NCI-H1417 treated with DMSO at 0.1 percent for 48 hours (cell line): ENCODE results near the gene HOXD9.

Experiments used
- DNase-seq: peaks from one replicate; lab custom pipeline; 2025; lab: John Stamatoyannopoulos, UW

Gene HOXD9

DNA sequence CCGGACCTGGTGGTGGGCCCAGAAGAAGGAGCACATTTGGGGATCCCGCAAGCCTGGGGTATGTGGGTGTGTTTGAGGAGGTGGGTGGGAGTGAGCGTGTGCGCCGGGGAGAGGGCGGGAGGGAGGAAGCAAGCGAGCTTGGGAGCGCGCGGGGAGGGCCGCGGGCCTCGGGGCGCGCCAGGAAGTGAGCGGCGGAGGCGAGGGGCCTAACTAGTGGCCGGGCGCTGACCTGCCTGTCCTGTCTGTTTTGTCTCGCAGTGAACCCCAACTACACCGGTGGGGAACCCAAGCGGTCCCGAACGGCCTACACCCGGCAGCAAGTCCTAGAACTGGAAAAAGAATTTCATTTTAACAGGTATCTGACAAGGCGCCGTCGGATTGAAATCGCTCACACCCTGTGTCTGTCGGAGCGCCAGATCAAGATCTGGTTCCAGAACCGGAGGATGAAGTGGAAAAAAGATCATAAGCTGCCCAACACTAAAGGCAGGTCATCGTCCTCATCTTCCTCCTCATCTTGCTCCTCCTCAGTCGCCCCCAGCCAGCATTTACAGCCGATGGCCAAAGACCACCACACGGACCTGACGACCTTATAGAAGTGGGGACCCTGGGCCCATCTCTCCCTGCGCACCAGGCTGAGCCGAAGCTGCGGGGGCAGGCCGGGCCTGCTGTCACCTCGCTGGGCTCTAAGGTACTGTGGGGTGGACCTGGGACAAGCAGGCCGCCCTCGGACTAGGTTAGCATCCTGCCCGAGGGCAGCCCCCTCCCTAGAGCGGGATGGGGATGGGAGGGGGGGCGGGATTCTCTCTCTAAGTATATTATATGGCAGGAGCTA is 30.0 kb downstream of the HOXD9 start:
- DNase-seq, result no peak

DNA sequence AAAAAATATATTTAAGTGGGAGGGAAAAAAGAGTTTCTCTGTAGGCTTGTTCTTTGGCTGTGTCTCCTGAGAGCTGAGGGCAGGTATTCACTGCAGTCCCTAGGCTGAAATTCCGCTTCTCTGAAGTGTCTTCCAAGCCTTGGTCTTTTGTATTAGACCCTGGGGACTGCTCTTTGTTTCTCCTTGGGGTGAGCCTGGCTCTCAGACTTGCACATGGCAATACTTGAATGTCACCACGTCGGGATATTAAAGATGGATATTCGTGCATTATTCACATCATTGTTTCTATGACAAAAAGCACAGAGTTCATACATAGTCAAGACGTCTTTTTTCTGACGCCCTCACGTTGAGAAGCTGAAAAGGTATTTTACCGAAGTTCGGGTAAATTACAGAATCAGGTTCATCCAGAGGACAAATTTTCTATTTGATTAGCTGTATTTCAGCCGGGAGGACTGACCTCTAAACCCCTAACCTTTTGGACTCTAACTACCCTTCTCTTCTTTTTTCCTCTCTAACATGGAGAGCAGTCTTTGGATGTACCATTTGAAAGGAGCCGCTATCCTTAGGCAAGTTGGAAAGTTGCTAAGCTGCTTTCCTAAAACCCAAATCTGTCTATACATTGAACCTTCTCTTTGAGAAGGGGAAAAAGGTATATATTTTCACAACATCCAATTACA is 32.2 kb downstream of the HOXD9 start:
- DNase-seq, result no peak

DNA sequence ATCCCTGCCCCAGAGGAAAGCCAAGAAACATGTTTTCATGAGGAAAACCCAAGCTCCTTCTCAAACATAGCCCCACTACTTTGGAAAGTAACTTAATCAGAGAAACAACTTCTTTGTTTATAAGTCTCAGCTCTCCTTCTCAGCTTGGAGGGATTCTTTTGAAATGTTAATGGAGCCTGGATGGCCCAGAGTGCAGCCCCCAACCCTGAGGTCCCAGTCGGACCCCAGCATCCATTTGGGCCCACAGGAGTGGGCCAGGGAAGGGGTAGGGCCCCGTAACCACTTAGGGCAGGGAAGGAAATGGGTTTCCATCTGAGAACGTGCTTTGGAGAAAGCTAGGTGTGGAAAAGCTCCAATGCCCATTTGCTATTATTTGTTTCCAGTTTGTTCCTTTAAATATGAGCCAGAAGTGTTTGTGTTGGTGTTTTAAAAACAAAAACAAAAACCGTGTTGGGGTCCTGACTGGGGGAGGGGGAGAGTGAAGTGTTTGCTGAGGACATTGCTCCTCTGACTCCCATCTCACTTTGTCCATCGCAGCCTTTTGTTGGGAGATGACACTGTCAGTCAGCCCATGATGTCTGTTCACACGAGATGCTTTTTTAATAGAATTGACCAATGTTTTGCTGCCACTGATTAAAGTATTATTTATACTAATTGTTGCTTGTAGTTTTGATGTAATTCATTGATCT is 33.0 kb downstream of the HOXD9 start:
- no peak for DNase-seq

DNA sequence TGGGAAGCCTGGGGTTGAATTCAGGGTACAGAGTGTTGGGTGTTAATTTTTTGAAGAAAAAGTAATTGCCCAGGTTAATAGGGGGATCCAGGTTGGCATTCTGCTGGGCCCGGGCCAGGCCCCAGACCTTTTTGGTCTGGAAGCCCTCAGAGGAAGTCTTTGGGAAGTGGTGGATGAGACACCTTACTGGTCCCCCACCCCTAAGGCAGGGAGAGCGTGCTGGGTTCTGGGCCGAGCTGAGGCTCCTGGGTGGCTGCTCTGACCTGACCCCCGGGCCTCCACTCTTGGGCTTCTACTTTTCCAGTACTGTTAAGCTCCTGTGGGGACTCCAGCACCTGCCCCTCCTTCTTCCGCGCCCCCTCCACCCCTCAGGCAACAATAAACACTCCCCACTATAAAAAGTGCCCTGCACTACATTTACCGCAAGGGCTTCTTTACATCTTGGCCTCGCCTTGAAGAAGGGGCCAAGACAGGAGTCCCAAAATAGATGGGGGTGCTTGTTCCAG is 33.8 kb downstream of the HOXD9 start:
- DNase-seq, result no peak

DNA sequence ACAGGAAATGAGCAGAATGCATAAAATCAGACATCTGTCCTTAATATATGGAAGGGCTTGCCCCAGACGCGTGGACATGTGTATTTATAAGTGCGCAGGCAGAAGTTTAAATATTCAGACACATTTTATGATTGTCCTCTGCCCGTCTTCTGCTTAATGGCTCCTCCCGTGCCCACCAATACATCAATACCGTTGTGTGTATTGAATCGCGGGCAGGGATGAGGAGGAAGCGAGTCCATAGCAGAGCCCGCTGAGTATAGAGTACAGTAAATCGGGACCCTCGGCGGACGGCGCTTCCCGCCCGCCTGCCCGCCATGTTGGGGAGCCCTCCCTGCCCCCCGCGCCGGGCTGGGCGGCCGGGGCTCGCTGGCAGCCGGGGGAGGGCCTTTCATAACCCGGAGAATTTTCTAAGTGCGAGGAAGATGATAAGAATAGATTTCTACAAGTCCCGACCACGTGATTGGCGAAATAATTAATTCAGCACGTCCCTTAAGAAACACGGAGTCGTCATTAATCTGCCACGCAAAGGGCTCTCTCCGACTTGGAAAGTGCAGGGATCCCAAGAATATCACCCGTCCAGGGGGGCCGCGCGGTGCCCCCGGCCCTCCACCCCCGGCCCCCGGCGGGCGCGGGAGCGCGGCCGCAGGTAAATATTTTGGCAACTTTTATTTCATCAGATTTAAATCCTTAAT is 34.4 kb downstream of the HOXD9 start, which contains the start of gene HOXD3:
TSS of gene HOXD3 (plus strand) at position 501 of the 692 bp plus-strand sequence. CDS start 11,808 bp downstream, outside the sequence.
- DNase-seq, result no peak

DNA sequence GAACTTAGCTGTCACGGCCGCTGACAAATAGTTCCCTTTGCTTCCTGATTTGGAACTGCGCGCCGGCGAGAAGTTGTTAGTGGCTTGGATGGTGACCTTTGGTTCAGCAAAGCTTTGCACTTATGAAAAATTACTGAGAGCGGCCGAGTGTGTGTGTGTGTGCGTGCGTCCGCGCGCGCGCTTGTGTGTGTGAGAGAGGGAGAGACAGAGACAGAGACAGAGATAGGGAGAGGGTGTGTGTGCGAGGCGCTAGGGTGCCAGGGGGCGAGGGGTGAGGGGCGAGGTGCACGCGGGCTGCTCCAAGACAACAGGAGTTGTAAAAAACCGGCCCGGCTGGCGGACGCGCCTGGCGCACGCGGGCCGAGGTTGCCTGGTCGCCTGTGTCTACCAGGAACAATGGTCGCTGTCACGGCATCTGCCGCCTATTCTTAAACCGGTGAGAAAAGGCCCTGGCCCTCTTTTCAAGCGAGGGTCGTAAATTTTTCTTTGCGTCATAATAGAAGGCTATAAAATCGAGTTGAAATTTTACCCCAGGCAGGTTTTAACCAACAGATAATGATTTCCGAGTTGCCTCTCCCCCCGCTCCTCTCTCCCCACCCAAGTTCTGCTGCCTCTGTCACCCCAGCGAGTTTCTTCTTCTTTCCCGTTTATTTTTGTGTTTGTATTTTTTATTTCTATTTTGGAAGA is 35.1 kb downstream of the HOXD9 start:
- DNase-seq, result no peak

DNA sequence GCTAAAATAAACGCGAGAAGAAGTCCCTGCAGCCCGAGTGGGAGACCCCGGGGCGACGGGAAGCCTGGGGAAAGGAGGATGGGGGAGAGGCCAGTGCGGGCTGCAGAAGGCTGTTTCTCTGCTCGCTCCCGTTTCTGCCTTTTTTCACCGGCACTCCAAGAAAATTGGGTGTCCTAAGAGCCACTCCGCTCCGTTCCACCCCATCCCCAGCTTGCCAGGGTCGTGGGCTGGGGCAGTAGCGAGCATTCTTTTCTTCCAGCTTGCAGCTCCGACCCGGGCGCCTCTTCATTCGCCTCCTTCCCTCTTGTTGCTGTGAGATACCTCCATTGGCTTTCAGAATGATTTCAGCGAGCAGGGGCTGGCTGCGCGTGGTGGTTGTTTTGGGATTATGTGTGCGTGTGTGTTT is 35.7 kb downstream of the HOXD9 start:
- DNase-seq, result no peak

DNA sequence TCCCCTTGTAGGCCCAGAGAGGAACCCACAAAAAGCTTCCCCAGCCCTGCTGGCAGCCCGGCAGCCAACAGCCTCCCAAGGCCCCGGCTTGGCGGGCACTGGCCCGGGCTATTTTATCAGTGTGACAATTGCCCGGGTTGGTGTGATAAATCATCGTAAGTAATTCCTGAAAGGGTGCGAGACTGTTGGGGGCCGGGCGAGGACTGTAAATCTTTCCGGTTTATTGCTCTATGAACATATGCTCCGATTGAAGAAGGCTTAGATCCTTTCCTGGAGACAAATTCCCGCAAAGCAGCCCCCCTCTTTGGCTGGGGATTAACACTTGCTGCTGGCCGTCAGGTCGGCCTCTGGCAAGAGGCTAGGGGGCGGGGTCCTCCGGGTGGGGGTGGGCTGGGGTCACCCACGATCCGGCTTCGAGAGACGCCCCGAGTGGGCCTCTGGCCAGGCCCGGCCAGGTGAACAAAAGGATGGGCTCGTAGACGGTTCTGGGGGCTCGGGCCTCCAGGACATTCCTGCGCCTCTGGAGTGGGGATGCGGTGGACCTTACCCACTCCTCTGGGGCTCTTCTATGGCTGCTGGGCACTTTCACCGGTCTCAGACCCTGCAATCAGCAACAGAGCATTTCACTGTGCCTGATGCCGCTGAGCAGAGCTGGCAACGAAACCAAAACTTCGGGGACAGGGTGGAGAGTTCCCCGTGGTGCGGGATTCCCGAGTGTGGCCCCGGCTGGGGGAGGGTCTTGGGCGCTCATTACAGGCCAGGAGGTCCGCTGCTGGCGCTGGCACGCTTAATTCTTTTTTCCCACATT is 36.5 kb downstream of the HOXD9 start:
- no peak for DNase-seq

DNA sequence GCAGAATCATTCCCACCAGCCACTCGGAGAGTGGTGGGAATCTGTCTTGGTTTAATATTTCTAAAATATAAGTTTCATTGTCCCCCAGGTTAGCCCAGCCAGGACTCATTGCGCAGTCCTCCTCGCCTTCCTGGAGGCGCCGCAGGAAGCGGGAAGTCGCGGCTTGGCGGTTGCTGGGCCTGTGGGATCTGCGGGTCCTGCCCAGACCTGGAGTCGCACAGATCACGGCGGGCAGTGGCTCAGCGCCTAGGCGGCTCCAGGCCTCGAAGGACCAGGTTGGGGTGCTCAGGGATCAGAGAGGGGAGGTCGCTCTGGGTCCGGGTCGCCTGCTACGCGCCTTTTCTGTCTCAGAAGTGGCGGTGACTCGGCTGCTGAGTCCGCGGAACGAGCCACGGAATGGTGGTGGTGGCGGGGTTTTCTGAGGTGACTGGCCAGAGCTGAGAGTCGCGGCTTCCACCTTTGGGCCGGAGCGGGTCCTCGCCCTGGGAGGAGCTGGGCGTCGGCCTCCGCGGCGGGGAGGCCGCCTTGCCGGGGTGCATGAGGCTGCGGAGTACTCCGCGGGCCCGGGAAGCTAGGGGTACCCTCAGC is 37.2 kb downstream of the HOXD9 start:
- DNase-seq, result no peak

DNA sequence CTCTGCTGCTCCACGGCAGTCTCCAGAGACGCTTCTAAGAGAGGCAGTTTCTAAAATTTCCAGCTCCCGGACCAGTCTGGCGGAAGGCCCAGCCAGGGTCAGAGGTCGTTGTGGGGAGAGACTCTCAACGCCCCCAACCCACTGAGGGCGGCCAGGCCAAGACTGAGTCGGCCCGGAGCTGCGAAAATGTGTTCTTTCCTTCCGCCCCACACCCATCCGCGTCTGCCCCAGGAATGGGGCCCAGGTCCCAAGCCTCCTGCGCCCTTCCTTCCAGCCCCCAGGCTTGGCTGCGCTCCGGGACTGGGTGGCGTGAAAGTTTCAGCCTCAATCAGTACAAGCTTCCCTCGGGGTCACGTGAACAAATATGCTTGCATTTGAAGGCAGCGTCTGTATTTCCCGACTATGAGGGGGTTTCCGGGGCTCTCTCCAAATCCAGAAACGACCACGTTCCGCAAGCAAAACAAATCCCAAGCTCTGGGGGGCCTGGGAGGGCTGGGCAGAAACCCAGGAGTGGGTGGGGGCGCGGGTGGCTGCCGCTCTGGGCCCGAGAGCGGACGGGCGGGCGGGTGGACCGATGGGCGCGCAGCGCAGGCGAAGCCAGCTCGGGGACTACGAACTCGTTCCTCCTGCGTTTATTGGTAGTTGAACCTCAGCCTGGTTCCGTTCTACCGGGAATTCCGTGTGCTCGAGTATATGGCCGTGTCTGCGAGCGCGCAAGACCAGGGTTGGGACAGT is 37.9 kb downstream of the HOXD9 start:
- DNase-seq, result no peak

DNA sequence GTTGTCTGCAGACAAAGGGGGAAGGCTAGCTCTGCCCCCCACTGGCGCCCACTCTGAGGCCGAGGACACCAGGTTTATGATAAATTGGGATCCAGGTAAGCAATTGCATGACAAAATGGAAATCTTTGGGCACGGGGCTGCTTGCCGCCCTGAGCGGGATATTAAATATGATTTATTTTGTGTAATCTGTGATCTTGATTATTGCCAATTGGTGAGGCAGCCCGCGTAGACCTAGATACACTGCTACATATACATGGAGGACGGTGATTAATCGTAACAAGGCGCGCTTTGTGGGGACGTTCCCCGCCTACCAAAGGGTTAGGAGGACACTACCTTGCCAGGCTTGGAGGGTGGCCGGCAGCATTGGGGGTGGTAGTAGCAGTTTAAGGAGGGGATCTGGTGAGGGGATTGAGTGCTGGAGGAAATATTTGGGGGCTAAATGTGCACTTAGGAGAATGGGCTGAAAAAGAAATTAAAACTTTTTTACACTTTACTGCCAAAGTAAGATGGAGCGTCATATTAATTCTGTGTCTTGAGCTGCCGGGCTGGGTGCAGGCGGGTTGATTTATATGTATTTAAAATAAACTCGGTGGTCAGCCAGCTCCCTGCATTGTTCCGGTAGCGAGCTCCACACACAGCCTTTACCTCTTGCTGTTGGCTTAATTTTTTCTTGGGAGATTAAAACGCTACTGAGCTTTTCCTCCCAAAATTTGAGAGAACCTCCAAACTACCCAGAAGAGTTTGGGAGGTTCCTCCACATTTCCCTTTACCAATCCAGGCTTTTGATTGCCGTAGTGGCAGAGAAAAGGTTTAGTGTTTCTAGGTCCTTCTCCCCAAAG is 38.7 kb downstream of the HOXD9 start:
- no peak for DNase-seq

DNA sequence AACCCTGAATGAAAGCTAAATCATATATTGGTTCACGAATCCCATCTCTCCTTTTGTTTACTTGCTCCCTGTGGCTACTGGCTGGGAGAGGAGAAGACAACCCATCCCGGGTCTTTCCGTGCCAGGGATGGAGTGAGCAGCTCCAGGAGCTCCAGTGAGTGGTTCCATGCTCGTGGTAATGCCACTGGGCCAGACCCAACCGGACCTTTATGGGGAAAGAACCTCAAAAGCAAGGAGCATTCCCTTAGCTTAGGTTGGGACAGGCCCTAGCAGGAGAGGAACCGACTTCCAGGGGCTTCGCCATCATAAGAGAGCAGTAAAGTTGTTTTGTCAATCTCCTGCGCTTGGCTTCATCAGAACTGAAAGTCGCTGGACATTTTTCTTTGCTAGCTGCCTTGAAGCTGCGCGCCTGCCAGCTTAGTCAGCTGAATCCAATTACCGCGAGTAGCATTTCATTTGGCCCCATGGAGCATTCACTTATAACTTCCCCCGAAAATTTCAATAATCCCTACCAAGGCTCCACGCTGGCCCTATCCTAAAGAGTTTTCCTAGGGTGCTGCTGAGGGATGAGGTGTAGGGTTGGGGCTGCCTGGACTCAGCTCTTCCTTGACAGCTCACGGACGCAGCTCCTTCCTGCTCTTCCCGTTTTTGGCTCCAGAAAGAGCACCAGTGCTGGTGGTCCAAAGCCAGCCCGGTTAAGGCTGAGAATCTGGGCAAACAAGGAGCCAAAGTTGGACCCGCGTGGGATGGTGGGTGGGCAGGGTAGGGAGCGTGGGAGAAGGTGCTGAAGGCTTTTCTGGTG is 39.5 kb downstream of the HOXD9 start:
- DNase-seq, result no peak

DNA sequence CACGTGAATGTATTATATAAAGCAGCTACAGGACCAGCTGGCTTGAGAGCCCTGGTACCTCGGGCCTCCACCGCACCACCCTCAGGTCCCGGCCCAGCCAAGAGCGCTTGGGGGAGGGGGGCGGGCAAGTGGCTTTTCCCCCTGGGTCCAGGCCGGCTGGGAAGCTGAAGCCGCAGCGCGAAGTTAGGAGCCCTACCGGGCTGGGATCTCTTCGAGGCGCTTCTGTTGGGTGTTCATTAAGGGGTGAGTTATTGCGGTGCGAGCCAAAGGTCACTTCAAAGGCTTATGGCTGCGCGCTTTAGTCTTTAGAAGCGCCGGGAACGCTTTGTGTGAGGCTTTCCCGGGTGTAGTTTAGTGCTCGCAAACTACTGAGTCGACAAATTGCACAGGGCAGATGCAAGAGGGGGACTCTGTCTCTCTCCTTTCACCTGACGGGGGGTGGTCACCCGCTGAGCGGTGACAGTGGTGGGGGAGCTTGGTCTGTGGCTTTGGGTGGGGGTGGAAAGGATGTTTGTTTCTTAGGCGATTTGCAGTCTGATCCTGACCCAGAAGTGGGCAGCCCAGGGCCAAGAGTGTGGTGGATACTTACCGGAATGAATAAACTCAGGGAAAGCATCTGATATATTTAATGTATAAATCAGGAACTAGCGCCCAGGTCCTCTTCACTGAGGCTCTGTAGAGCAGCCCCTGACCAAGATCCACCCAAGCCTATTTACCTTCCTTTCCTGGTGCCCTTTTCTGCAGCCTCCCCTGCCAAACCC is 40.6 kb downstream of the HOXD9 start:
- DNase-seq, result no peak

DNA sequence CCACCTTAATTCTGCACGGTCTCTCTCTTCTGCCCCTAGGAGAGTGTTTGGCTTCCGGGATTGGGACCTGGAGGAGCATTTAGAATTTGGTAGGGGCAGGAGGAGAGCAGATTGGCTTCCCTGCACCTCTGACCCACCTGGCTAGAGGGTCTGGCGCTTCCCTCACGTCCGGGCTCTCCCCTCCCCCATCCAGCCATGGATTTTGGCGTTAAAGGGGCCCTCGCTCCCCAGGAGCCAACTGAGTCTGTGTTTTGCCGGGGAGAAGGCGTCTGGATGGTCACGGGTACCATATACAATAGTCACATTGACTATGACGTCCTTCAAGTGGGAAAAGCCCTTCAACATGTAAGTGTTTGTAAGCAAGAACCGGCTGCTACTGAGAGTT is 41.1 kb downstream of the HOXD9 start:
- DNase-seq, result no peak

DNA sequence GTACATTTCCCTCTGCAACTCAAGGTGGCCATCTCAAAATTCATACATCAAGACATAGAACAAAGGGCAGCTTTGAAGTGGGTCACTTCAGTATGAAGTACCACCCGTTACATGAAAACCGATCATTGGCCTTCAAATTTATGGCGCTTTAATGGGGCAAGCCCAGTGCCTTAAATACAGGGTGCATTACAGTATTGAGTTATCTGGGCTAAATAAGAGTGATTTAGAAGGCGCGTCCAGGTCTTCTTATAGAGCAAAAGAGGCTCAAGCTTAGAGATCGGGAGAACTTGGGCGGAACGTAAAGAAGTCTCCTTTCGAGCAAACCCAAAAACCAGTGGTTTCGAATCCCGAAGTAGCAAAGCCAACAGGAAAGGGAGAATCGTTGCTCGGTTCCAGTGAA is 41.7 kb downstream of the HOXD9 start:
- DNase-seq, result no peak

DNA sequence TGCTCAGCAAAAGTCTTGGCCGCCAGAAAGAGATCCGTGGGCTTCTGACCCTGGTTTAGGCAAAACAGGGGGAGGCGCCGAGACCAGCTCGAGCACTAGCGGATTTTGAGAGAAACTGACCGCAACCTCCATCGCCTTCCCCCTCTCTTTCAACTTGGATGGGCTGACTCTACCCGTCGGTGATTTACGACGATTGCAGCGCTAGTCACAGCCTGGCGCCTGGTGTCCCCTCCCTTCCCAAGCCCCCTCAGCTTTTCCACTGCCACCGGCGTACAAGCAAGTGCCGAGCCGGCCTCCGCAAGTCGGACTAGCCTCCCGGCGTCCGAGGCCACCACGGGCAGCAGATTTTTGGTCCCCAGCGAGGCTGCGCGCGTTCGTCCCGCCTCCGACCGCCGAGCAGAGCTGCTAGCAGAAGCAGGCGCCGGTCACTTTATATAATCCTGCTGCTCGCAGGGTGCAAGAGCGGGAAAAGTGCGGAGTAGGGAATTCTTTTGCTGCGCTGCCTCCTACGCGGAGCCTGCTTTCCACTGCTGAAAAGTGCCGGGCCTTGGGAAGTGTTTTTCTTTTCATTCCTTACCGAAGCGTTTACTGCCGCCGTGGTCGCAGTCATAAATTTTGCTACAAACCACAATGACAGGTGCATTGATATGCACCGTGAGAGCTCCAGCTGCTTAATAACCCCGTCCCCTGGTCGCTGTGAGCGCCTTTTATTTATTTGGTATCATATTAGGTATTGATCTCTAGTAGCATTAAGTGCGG is 42.3 kb downstream of the HOXD9 start:
- DNase-seq, result no peak
